HCT116 (cell line): ENCODE data around the gene GCK. TPM values are rescaled to one million over a fixed set of nuclear protein-coding genes. Genes with fewer than 3 reads are reported as not detected.

Experiments used
- ATAC-seq: fragments of 200-7000 bp; cut with Tn5 transposase; 2 replicates; pipeline ENCODE4 v1.9.1; 2020; ENCODE audit warnings: mild to moderate bottlenecking, moderate library complexity
- BruUV-seq: library from RNA; stranded (reverse); fragments of 400-500 nt; replicated peaks from 2 replicates; lab custom pipeline; 2021; lab: Mats Ljungman, UMichigan
- CTCF ChIA-PET: fragments of 300-600 bp; sonication (Branson Sonifier 250); formaldehyde crosslinking; loops from one replicate; lab custom pipeline; 2021; ENCODE audit warnings: antibody characterized with exemption; lab: Charles Lee
- POLR2A ChIA-PET: fragments of 300-600, 350-600 bp; sonication (Branson Sonifier 250); formaldehyde crosslinking; loops from one replicate; lab custom pipeline; 2021; ENCODE audit warnings: antibody characterized with exemption; lab: Charles Lee
- RAD21 ChIA-PET, 2 experiments: fragments of 300-600 bp; sonication (Branson Sonifier 250); formaldehyde crosslinking; loops; one replicate each; lab custom pipeline; 2023; ENCODE audit warnings: low total read pairs in 2 of 2; ENCODE audit not compliant: uncharacterized antibody in 2 of 2, unreplicated experiment in 2 of 2, low non-redundant PET in 1 of 2; lab: Charles Lee
- DNase-seq: peaks from one replicate; pipeline ENCODE4 v3.0.0-alpha.2; 2010; ENCODE audit warnings: low read depth, low spot score
- H2AFZ ChIP-seq: fragments of 200-600 bp; shearing (Covaris generic), sonication (generic); 2 replicates; pipeline ENCODE4 v1.6.1; 2017; ENCODE audit warnings: low read depth, mixed run types, mixed read lengths, antibody characterized with exemption, low read length; ENCODE audit not compliant: poor library complexity, severe bottlenecking
- H3K27ac ChIP-seq: 2 replicates; pipeline ENCODE4 v1.5.1; 2012; ENCODE audit warnings: low read depth, low read length
- H3K27me3 ChIP-seq: fragments of 200-600 bp; sonication (generic); 2 replicates; pipeline ENCODE4 v1.6.1; 2016; ENCODE audit warnings: mixed run types, low read length, mixed read lengths; ENCODE audit not compliant: insufficient read depth
- H3K36me3 ChIP-seq, 2 experiments: fragments of 200-500 bp in 1 of 2; fragments of 200-600 bp in 1 of 2; sonication (Bioruptor generic) in 1 of 2; sonication (generic) in 1 of 2; 2 replicates each; pipeline versions ENCODE4 v1.5.1 to v1.6.1; 2014 to 2016; ENCODE audit warnings: low read length in 2 of 2, inconsistent platforms in 1 of 2, mixed read lengths in 1 of 2, mixed run types in 1 of 2; ENCODE audit not compliant: insufficient read depth in 2 of 2, control insufficient read depth in 1 of 2
- H3K4me1 ChIP-seq, 2 experiments: fragments of 200-600 bp in 1 of 2; sonication (generic) in 1 of 2; 2 replicates each; pipeline versions ENCODE4 v1.5.1 to v1.6.1; 2012 to 2017; ENCODE audit warnings: low read length in 2 of 2, inconsistent platforms in 1 of 2, mild to moderate bottlenecking in 1 of 2, mixed read lengths in 1 of 2, mixed run types in 1 of 2, moderate library complexity in 1 of 2; ENCODE audit not compliant: insufficient read depth in 2 of 2, control insufficient read depth in 1 of 2
- H3K4me2 ChIP-seq: fragments of 200-600 bp; sonication (generic); 2 replicates; pipeline ENCODE4 v1.6.1; 2017; ENCODE audit warnings: mixed run types, low read length, mixed read lengths
- H3K4me3 ChIP-seq, 2 experiments: fragments of 200-600 bp in 1 of 2; sonication (generic) in 1 of 2; replicated peaks in 1 of 2; 2 replicates each; pipeline ENCODE4 v1.5.1; 2011 to 2016; ENCODE audit warnings: low read length in 2 of 2, control low read depth in 1 of 2, low read depth in 1 of 2, mild to moderate bottlenecking in 1 of 2, mixed read lengths in 1 of 2, mixed run types in 1 of 2
- H3K79me2 ChIP-seq: fragments of 200-600 bp; sonication (generic); 2 replicates; pipeline ENCODE4 v1.6.1; 2017; ENCODE audit warnings: mild to moderate bottlenecking, mixed run types, low read length, moderate library complexity, mixed read lengths; ENCODE audit not compliant: insufficient read depth
- H3K9ac ChIP-seq: fragments of 200-600 bp; sonication (generic); 2 replicates; pipeline ENCODE4 v1.6.1; 2016; ENCODE audit warnings: low read length, mixed read lengths
- H3K9me2 ChIP-seq: fragments of 200-600 bp; sonication (generic), shearing (Covaris generic); 2 replicates; pipeline ENCODE4 v1.6.1; 2017; ENCODE audit warnings: mixed run types, mild to moderate bottlenecking, moderate library complexity; ENCODE audit not compliant: insufficient read depth
- H3K9me3 ChIP-seq, 2 experiments: fragments of 200-500 bp in 1 of 2; fragments of 200-600 bp in 1 of 2; sonication (Bioruptor generic) in 1 of 2; sonication (generic) in 1 of 2; 2 replicates each; pipeline ENCODE4 v1.6.1; 2014 to 2017; ENCODE audit warnings: low read length in 2 of 2, mixed read lengths in 2 of 2, inconsistent platforms in 1 of 2, low read depth in 1 of 2, mild to moderate bottlenecking in 1 of 2, mixed run types in 1 of 2, moderate library complexity in 1 of 2; ENCODE audit not compliant: control insufficient read depth in 1 of 2, insufficient read depth in 1 of 2
- H4K20me1 ChIP-seq: fragments of 200-600 bp; sonication (generic), shearing (Covaris generic); 2 replicates; pipeline ENCODE4 v1.6.1; 2017; ENCODE audit warnings: mixed run types, mild to moderate bottlenecking, moderate library complexity; ENCODE audit not compliant: insufficient read depth
- CBX3 ChIP-seq: IDR thresholded peaks from 2 replicates; pipeline ENCODE4 v1.6.1; 2012; ENCODE audit warnings: low read depth
- EGR1 ChIP-seq: IDR thresholded peaks from 2 replicates; pipeline ENCODE4 v1.6.1; 2012; ENCODE audit warnings: low read depth
- EZH2 ChIP-seq: fragments of 200-600 bp; sonication (generic); IDR thresholded peaks from 2 replicates; pipeline ENCODE4 v1.6.1; 2017; ENCODE audit warnings: antibody characterized with exemption, mixed run types
- EZH2phosphoT487 ChIP-seq: fragments of 200-600 bp; IDR thresholded peaks from 2 replicates; pipeline ENCODE4 v1.6.1; 2018; ENCODE audit warnings: antibody characterized with exemption, borderline replicate concordance
- FOSL1 ChIP-seq: IDR thresholded peaks from 2 replicates; pipeline ENCODE4 v1.6.1; 2012; ENCODE audit warnings: low read depth
- JUND ChIP-seq: IDR thresholded peaks from 2 replicates; pipeline ENCODE4 v1.6.1; 2012
- MAX ChIP-seq: IDR thresholded peaks from 2 replicates; pipeline ENCODE4 v1.6.1; 2012
- POLR2A ChIP-seq: IDR thresholded peaks from 2 replicates; pipeline ENCODE4 v1.7.0; 2011; ENCODE audit warnings: borderline replicate concordance; ENCODE audit not compliant: insufficient read depth, insufficient read length; ENCODE audit errors: extremely low read depth
- POLR2AphosphoS5 ChIP-seq: IDR thresholded peaks from 2 replicates; pipeline ENCODE4 v1.6.1; 2011; ENCODE audit warnings: mild to moderate bottlenecking, low read depth, low read length, moderate library complexity
- RAD21 ChIP-seq: IDR thresholded peaks from 2 replicates; pipeline ENCODE4 v1.6.1; 2012; ENCODE audit warnings: low read depth, mild to moderate bottlenecking
- SIN3A ChIP-seq: IDR thresholded peaks from 2 replicates; pipeline ENCODE4 v1.6.1; 2012; ENCODE audit warnings: low read depth
- SP1 ChIP-seq: IDR thresholded peaks from 2 replicates; pipeline ENCODE4 v1.6.1; 2012; ENCODE audit warnings: low read depth
- TCF7L2 ChIP-seq: IDR thresholded peaks from 2 replicates; pipeline ENCODE4 v1.7.0; 2011; ENCODE audit warnings: borderline replicate concordance, inconsistent platforms; ENCODE audit not compliant: insufficient read depth, insufficient read length; ENCODE audit errors: extremely low read depth
- ZFX ChIP-seq: fragments of 450-650 bp; IDR thresholded peaks from 2 replicates; pipeline ENCODE4 v1.6.1; 2017
- ZNF274 ChIP-seq: fragments of 200-500 bp; sonication (Bioruptor generic); IDR thresholded peaks from 2 replicates; pipeline ENCODE4 v1.6.1; 2014; ENCODE audit warnings: mild to moderate bottlenecking, low read depth, low read length, inconsistent platforms
- intact Hi-C: fragments of 100-400 bp; cut with micrococcal nuclease; formaldehyde crosslinking; loops from 2 replicates; pipeline ENCODE4 v1.10.0; 2022
- total RNA-seq: library from RNA; stranded (reverse); gene quantifications from one replicate; pipeline ENCODE4 v1.2.1, GENCODE V29; 2021; ENCODE audit not compliant: unreplicated experiment
- TF ChIP-seq, protein P1 (sequence below): IDR thresholded peaks from 2 replicates; pipeline ENCODE4 v1.6.1; 2011; ENCODE audit warnings: mild to moderate bottlenecking, low read length, moderate library complexity; ENCODE audit not compliant: insufficient replicate concordance; ENCODE audit errors: extremely low read depth

The GCK gene
- total RNA-seq, 1 experiment from 2014 or later = 0.34 TPM

GRCh38 chr7:44184206-44184872 is 4.9 kb downstream of the GCK start:
- Histone ChIP-seq H3K36me3 (no peaks in the 10 kb centered on the region), H3K27ac (peak overlapping the region; percentile 39), H3K4me1 (peaks cover 18 to 19% of the 10 kb centered on the region in 2 experiments), H3K9me2 (no peaks in the 10 kb centered on the region), H3K4me2 (peak overlapping the region; percentile 70), H2AFZ (peak overlapping the region; percentile 51), H3K4me3 (peak overlapping the region in 1 of 2 experiments; percentile 26; a peak in 1 of 4 replicates), H3K9ac (peak overlapping the region; percentile 28), H3K27me3 (no peaks in the 10 kb centered on the region), H3K9me3 (peaks cover 5 to 11% of the 10 kb centered on the region in 2 experiments; a peak in 2 of 4 replicates), H4K20me1 (no peaks in the 10 kb centered on the region), H3K79me2 (no peaks in the 10 kb centered on the region)
- RAD21 ChIA-PET = no interaction called here
- TF ChIP-seq SP1 (peak; percentile 75), JUND (peak; percentile 89), FOSL1 (peak; percentile 95), ZNF274 (no peak), TCF7L2 (peak; percentile 49), MAX (peak; percentile 74), CBX3 (no peak; the same call in none of the 2 replicates), RAD21 (peak; percentile 21; the same call in 1 of the 2 replicates), SIN3A (peak; percentile 41; the same call in 1 of the 2 replicates)
- CTCF ChIA-PET = no interaction called here
- DNase-seq (peak; percentile 78), ATAC-seq (peak; percentile 98)
- BruUV-seq = no TSS peak
- POLR2A ChIA-PET = no interaction called here
- intact Hi-C loops = loop anchor here (5.0 kb wide), 1 partner anchor 37 kb away; no protein-coding TSS in a partner anchor

DNA sequence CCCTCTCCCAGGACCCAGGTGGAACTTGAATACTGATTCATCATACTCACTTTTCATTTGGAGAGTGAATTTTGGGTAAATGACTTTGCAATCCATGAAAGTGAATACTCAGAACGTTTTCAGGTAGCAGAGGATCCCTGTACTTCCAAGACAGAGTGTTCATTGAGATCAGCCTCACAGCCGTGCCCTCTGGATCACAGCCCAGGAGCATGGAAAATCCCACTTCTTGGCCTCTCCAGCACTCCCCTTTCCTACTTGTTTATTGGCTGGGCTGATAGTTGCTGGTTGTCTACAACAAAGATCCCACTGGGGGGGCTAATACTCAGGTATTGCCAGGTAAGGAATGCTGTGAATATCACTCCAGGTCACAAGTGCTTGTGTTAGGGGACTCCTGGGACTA is 5.9 kb downstream of the GCK start:
- TF ChIP-seq EZH2 = no peak
- no peak for TF ChIP-seq EZH2phosphoT487
- no peak for TF ChIP-seq SIN3A
- TF ChIP-seq EGR1 = no peak
- no peak for TF ChIP-seq FOSL1
- no peak for TF ChIP-seq POLR2A
- no peak for TF ChIP-seq MAX
- no peak for TF ChIP-seq ZFX
- TF ChIP-seq, protein P1, sequence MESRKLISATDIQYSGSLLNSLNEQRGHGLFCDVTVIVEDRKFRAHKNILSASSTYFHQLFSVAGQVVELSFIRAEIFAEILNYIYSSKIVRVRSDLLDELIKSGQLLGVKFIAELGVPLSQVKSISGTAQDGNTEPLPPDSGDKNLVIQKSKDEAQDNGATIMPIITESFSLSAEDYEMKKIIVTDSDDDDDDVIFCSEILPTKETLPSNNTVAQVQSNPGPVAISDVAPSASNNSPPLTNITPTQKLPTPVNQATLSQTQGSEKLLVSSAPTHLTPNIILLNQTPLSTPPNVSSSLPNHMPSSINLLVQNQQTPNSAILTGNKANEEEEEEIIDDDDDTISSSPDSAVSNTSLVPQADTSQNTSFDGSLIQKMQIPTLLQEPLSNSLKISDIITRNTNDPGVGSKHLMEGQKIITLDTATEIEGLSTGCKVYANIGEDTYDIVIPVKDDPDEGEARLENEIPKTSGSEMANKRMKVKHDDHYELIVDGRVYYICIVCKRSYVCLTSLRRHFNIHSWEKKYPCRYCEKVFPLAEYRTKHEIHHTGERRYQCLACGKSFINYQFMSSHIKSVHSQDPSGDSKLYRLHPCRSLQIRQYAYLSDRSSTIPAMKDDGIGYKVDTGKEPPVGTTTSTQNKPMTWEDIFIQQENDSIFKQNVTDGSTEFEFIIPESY = no peak
- no peak for TF ChIP-seq JUND
- no peak for TF ChIP-seq TCF7L2
- TF ChIP-seq POLR2AphosphoS5 = no peak
- intact Hi-C loops = loop anchor here (5.0 kb wide), 1 partner anchor 36 kb away; no protein-coding TSS in a partner anchor
- Histone ChIP-seq H3K4me1 (peaks cover 18 to 19% of the 10 kb centered on the region in 2 experiments), H3K36me3 (no peaks in the 10 kb centered on the region), H3K4me2 (no peak overlapping the region), H3K79me2 (no peaks in the 10 kb centered on the region), H2AFZ (no peak overlapping the region), H3K27ac (no peak overlapping the region), H3K9ac (no peak overlapping the region), H3K4me3 (no peak overlapping the region), H4K20me1 (no peaks in the 10 kb centered on the region), H3K27me3 (no peaks in the 10 kb centered on the region), H3K9me2 (no peaks in the 10 kb centered on the region), H3K9me3 (peaks cover 5 to 11% of the 10 kb centered on the region in 2 experiments; a peak in 2 of 4 replicates)
- POLR2A ChIA-PET = no interaction called here
- ATAC-seq (no peak), DNase-seq (no peak)
- no TSS peak for BruUV-seq
- CTCF ChIA-PET = no interaction called here
- RAD21 ChIA-PET = no interaction called here
